SK-N-SH treated with all-trans-retinoic acid at 6 μM for 48 hours (cell line): ENCODE data around the gene SMPD3.

Experiments used
- ATAC-seq: fragments of 200-7000 bp; cut with Tn5 transposase; 3 replicates; pipeline ENCODE4 v1.9.1; 2020; ENCODE audit warnings: mild to moderate bottlenecking, moderate library complexity
- ARNTL ChIP-seq: fragments of 450-650 bp; formaldehyde crosslinking; IDR thresholded peaks from 2 replicates; pipeline ENCODE4 v1.5.0; 2020; ENCODE audit warnings: low read depth, mild to moderate bottlenecking, moderate library complexity, borderline replicate concordance
- CSDC2 ChIP-seq: fragments of 250-450 bp; sonication (Bioruptor Pico); IDR thresholded peaks from 2 replicates; pipeline ENCODE4 v1.5.0; 2020; ENCODE audit warnings: mild to moderate bottlenecking, moderate library complexity
- GLIS3 ChIP-seq: fragments of 250-450 bp; sonication (Bioruptor Pico); IDR thresholded peaks from 2 replicates; pipeline ENCODE4 v1.5.0; 2020; ENCODE audit warnings: mild to moderate bottlenecking, moderate library complexity
- ISL1 ChIP-seq: fragments of 250-450 bp; sonication (Bioruptor Pico); IDR thresholded peaks from 2 replicates; pipeline ENCODE4 v2.1.2; 2022; ENCODE audit warnings: mild to moderate bottlenecking, moderate library complexity
- PPARA ChIP-seq: fragments of 250-450 bp; sonication (Bioruptor Pico); IDR thresholded peaks from 2 replicates; pipeline ENCODE4 v1.5.0; 2020; ENCODE audit warnings: mild to moderate bottlenecking, borderline replicate concordance
- RARB ChIP-seq: fragments of 250-450 bp; sonication (Bioruptor Pico); IDR thresholded peaks from 2 replicates; pipeline ENCODE4 v1.8.0; 2021; ENCODE audit warnings: mild to moderate bottlenecking, moderate library complexity
- SNAI2 ChIP-seq: fragments of 250-450 bp; sonication (Bioruptor Pico); IDR thresholded peaks from 2 replicates; pipeline ENCODE4 v1.5.0; 2020; ENCODE audit warnings: mild to moderate bottlenecking, moderate library complexity
- TCF4 ChIP-seq: fragments of 250-450 bp; sonication (Bioruptor Pico); IDR thresholded peaks from 2 replicates; pipeline ENCODE4 v1.8.0; 2021; ENCODE audit warnings: mild to moderate bottlenecking, moderate library complexity, borderline replicate concordance
- TOX ChIP-seq: fragments of 250-450 bp; sonication (Bioruptor Pico); IDR thresholded peaks from 2 replicates; pipeline ENCODE4 v1.8.0; 2021; ENCODE audit warnings: mild to moderate bottlenecking, moderate library complexity, borderline replicate concordance
- ZC3H10 ChIP-seq: fragments of 250-450 bp; sonication (Bioruptor Pico); IDR thresholded peaks from 2 replicates; pipeline ENCODE4 v1.5.1; 2021; ENCODE audit warnings: mild to moderate bottlenecking, moderate library complexity
- ZFP3 ChIP-seq: fragments of 250-450 bp; sonication (Bioruptor Pico); IDR thresholded peaks from 2 replicates; pipeline ENCODE4 v1.5.0; 2020; ENCODE audit warnings: mild to moderate bottlenecking, moderate library complexity
- ZFP30 ChIP-seq: fragments of 450-650 bp; formaldehyde crosslinking; IDR thresholded peaks from 2 replicates; pipeline ENCODE4 v1.5.0; 2022; ENCODE audit warnings: mild to moderate bottlenecking, moderate library complexity
- ZNF565 ChIP-seq: fragments of 450-650 bp; formaldehyde crosslinking; conservative IDR thresholded peaks from 2 replicates; pipeline ENCODE4 v1.5.0; 2020; ENCODE audit warnings: low read depth, mild to moderate bottlenecking, moderate library complexity
- ZNF70 ChIP-seq: fragments of 450-650 bp; formaldehyde crosslinking; IDR thresholded peaks from 2 replicates; pipeline ENCODE4 v1.5.0; 2020; ENCODE audit warnings: mild to moderate bottlenecking, moderate library complexity
- ZNF8 ChIP-seq: fragments of 450-650 bp; formaldehyde crosslinking; IDR thresholded peaks from 2 replicates; pipeline ENCODE4 v1.5.0; 2020; ENCODE audit warnings: mild to moderate bottlenecking, moderate library complexity
- TF ChIP-seq, protein P1 (sequence below): fragments of 250-450 bp; sonication (Bioruptor Pico); IDR thresholded peaks from 2 replicates; pipeline ENCODE4 v1.5.1; 2020; ENCODE audit warnings: low read depth, mild to moderate bottlenecking, moderate library complexity
- TF ChIP-seq, protein P2 (sequence below): fragments of 250-450 bp; sonication (Bioruptor Pico); IDR thresholded peaks from 2 replicates; pipeline ENCODE4 v1.8.0; 2020; ENCODE audit warnings: mild to moderate bottlenecking, moderate library complexity, borderline replicate concordance
- TF ChIP-seq, protein P3 (sequence below): fragments of 250-450 bp; sonication (Bioruptor Pico); IDR thresholded peaks from 2 replicates; pipeline ENCODE4 v1.5.1; 2021; ENCODE audit warnings: mild to moderate bottlenecking, moderate library complexity
- TF ChIP-seq, protein P4 (sequence below): fragments of 250-450 bp; sonication (Bioruptor Pico); IDR thresholded peaks from 2 replicates; pipeline ENCODE4 v1.5.0; 2020; ENCODE audit warnings: mild to moderate bottlenecking, moderate library complexity

The SMPD3 gene

DNA sequence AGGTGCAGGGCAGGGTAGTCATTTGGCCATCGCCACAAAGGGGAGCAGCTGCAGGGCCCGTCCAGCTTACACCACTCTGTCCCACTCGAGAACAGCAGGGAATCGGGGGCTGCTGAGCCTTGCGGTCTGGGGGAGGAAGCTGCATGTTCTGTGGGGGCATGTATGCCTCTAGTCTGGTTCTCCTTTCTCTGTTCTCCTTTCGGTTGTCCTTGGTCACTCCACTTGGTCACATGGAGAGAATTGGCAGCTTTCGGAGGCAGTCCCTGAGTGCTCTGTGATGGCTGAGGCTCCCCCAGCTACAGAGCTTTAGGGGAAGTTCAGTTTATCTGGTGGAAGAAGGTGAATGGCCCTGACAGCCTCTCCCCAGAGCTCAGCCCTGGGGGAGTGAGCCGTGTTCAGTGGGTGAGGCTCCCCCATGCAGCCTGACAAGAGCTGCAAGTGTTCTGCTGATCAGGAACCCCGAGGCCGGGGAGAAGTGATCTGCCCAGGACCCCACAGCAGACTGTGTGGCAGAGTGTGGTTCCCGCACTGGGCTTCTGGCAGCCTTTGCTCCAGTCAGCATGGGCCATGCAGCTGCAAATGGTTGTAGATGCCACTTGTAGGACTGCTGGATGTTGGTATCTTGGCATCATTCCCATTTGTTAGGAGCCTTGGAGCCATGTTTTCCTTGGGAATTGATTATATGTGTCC, 22.3 kb upstream of the SMPD3 start:
- TF ChIP-seq PPARA (CRISPR knock-in tag): no peak
- TF ChIP-seq, protein P1, sequence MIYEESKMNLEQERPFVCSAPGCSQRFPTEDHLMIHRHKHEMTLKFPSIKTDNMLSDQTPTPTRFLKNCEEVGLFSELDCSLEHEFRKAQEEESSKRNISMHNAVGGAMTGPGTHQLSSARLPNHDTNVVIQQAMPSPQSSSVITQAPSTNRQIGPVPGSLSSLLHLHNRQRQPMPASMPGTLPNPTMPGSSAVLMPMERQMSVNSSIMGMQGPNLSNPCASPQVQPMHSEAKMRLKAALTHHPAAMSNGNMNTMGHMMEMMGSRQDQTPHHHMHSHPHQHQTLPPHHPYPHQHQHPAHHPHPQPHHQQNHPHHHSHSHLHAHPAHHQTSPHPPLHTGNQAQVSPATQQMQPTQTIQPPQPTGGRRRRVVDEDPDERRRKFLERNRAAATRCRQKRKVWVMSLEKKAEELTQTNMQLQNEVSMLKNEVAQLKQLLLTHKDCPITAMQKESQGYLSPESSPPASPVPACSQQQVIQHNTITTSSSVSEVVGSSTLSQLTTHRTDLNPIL (CRISPR knock-in tag): no peak
- TF ChIP-seq ZC3H10 (CRISPR knock-in tag): no peak
- no peak for TF ChIP-seq TOX (CRISPR knock-in tag)
- TF ChIP-seq RARB (CRISPR knock-in tag): no peak
- TF ChIP-seq, protein P2, sequence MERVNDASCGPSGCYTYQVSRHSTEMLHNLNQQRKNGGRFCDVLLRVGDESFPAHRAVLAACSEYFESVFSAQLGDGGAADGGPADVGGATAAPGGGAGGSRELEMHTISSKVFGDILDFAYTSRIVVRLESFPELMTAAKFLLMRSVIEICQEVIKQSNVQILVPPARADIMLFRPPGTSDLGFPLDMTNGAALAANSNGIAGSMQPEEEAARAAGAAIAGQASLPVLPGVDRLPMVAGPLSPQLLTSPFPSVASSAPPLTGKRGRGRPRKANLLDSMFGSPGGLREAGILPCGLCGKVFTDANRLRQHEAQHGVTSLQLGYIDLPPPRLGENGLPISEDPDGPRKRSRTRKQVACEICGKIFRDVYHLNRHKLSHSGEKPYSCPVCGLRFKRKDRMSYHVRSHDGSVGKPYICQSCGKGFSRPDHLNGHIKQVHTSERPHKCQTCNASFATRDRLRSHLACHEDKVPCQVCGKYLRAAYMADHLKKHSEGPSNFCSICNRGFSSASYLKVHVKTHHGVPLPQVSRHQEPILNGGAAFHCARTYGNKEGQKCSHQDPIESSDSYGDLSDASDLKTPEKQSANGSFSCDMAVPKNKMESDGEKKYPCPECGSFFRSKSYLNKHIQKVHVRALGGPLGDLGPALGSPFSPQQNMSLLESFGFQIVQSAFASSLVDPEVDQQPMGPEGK (CRISPR knock-in tag): no peak
- no peak for TF ChIP-seq ARNTL
- TF ChIP-seq ZFP30 (CRISPR knock-in tag): no peak
- TF ChIP-seq ZNF8 (CRISPR knock-in tag): no peak
- TF ChIP-seq, protein P3, sequence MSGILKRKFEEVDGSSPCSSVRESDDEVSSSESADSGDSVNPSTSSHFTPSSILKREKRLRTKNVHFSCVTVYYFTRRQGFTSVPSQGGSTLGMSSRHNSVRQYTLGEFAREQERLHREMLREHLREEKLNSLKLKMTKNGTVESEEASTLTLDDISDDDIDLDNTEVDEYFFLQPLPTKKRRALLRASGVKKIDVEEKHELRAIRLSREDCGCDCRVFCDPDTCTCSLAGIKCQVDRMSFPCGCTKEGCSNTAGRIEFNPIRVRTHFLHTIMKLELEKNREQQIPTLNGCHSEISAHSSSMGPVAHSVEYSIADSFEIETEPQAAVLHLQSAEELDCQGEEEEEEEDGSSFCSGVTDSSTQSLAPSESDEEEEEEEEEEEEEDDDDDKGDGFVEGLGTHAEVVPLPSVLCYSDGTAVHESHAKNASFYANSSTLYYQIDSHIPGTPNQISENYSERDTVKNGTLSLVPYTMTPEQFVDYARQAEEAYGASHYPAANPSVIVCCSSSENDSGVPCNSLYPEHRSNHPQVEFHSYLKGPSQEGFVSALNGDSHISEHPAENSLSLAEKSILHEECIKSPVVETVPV (CRISPR knock-in tag): no peak
- no peak for TF ChIP-seq CSDC2 (CRISPR knock-in tag)
- no peak for TF ChIP-seq ZNF70 (CRISPR knock-in tag)
- TF ChIP-seq GLIS3 (CRISPR knock-in tag): no peak
- TF ChIP-seq TCF4 (CRISPR knock-in tag): no peak
- TF ChIP-seq ISL1 (CRISPR knock-in tag): no peak
- no peak for TF ChIP-seq SNAI2 (CRISPR knock-in tag)
- ATAC-seq: no peak

DNA sequence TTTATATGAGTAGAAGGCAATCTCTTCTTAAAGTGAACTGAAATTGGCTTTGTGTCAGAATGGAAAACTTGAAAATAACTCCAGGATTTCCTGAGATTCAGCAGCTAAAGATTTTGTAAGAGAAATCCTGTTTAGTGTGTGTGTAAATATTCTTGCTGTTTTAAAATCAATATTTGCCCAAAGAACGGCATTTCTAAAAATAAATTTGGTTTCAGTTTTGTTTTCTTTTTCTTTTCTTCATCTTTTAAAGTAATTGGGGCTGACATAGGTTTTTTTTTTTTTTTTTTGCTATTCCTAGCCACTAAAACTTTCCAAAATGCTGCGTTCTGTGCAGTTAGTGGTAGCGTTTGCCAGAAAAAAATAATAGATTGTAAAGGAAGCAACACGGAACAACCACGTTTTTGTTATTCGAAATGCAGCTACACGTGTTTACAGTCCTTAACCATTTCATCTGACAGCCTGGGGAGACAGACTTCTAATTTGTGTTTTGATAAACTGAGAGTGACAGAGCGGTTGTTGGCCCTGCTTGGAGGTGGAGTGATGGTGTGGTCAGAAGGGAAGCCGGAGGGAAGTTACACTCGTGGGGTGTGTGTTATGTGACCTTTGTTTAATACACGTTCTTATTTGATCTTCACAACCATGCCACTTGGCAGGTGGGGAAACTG, 21.6 kb upstream of the SMPD3 start:
- TF ChIP-seq ZNF8 (CRISPR knock-in tag) (no peak), ZFP30 (CRISPR knock-in tag) (no peak), GLIS3 (CRISPR knock-in tag) (no peak), ZNF565 (CRISPR knock-in tag) (no peak), ZFP3 (no peak), ARNTL (no peak), RARB (CRISPR knock-in tag) (no peak), PPARA (CRISPR knock-in tag) (no peak), SNAI2 (CRISPR knock-in tag) (no peak), CSDC2 (CRISPR knock-in tag) (no peak)
- TF ChIP-seq, protein P3 (CRISPR knock-in tag): no peak
- TF ChIP-seq, protein P4, sequence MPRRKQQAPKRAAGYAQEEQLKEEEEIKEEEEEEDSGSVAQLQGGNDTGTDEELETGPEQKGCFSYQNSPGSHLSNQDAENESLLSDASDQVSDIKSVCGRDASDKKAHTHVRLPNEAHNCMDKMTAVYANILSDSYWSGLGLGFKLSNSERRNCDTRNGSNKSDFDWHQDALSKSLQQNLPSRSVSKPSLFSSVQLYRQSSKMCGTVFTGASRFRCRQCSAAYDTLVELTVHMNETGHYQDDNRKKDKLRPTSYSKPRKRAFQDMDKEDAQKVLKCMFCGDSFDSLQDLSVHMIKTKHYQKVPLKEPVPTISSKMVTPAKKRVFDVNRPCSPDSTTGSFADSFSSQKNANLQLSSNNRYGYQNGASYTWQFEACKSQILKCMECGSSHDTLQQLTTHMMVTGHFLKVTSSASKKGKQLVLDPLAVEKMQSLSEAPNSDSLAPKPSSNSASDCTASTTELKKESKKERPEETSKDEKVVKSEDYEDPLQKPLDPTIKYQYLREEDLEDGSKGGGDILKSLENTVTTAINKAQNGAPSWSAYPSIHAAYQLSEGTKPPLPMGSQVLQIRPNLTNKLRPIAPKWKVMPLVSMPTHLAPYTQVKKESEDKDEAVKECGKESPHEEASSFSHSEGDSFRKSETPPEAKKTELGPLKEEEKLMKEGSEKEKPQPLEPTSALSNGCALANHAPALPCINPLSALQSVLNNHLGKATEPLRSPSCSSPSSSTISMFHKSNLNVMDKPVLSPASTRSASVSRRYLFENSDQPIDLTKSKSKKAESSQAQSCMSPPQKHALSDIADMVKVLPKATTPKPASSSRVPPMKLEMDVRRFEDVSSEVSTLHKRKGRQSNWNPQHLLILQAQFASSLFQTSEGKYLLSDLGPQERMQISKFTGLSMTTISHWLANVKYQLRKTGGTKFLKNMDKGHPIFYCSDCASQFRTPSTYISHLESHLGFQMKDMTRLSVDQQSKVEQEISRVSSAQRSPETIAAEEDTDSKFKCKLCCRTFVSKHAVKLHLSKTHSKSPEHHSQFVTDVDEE (CRISPR knock-in tag): no peak
- TF ChIP-seq, protein P1 (CRISPR knock-in tag): no peak
- ATAC-seq: no peak
